Mucosa of descending colon (tissue), 3 donors: ENCODE data around the gene RFNG. TPM values are rescaled to one million over a fixed set of nuclear protein-coding genes. Genes with fewer than 3 reads are reported as not detected.

Experiments used
- ATAC-seq: fragments of 200-7000 bp; cut with Tn5 transposase; one replicate; pipeline ENCODE4 v1.9.1; 2020; ENCODE audit warnings: mild to moderate bottlenecking, moderate library complexity
- DNase-seq, 3 donors: peaks; one replicate each; pipeline ENCODE4 v3.0.0-alpha.2; 2020
- H3K36me3 ChIP-seq: fragments of 200-600 bp; one replicate; pipeline ENCODE4 v1.8.0; 2021; ENCODE audit warnings: low read depth, mild to moderate bottlenecking
- H3K4me1 ChIP-seq: fragments of 200-600 bp; one replicate; pipeline ENCODE4 v1.8.0; 2021; ENCODE audit warnings: low read depth, mild to moderate bottlenecking
- H3K4me3 ChIP-seq: fragments of 200-600 bp; one replicate; pipeline ENCODE4 v1.8.0; 2021; ENCODE audit warnings: mild to moderate bottlenecking
- H3K9me3 ChIP-seq: fragments of 200-600 bp; one replicate; pipeline ENCODE4 v1.8.0; 2021; ENCODE audit warnings: mild to moderate bottlenecking
- intact Hi-C, 2 donors: fragments of 100-400 bp; cut with DNase I in 1 of 2; cut with micrococcal nuclease in 1 of 2; formaldehyde crosslinking; loops; one replicate each; pipeline versions ENCODE4 v1.11.0 to v1.11.1; 2022; cut with DNase I, micrococcal nuclease
- total RNA-seq, 3 donors: library from RNA; stranded (reverse); fragmentation: NEBNext Ultra II Directional in 2 of 3; extraction: Animal tissue kit (Norgen Biotek cat#: 25700) in 2 of 3; gene quantifications; one replicate each; pipeline versions ENCODE4 v1.2.1 to v1.2.4, GENCODE V29; 2021 to 2023
- TF ChIP-seq, protein P1 (sequence below): fragments of 200-600 bp; IDR thresholded peaks from one replicate; pipeline ENCODE4 v1.8.0; 2022; ENCODE audit warnings: antibody characterized with exemption, mild to moderate bottlenecking
- donor health status: DM: no; HTN: no; CAD: no; lungs with moderate emphysema.
- donor health status: DM: no; HTN: no; CAD: no.
- donor health status: DM: no; HTN: yes; CAD: no.

Gene RFNG
- total RNA-seq, 3 donors from 2014 or later, result 30.7 to 37.9 (median 30.9) TPM

DNA sequence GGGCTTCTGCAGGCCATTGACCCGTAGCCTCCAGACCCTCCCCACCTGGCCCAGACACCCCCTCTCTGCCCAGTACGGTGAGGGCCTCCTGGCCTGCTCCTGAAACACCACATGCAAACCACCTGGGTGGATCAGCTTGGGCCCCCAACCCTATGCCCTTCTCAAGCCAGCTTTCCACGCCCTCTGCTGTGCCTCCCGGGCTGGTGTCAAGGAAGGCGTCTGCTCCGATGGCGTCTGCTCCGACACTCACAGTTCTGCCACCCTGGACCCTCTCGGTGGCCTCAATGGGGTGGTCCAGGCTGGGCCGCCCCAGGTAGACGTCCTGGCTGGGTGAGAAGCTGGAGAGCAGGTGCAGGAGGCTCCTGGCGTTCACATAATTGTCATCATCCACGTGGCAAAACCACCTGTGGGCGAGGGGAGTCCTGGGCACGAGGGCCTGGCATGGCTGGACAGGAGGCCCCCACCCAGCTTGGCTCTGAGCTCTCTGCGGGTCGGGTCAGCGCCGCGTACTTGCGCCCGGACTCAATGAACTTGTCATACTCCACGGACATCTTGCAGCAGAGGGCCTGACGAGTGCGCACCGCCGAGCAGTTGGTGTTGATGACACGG, 1.4 kb downstream of the RFNG start:
- TF ChIP-seq, protein P1, sequence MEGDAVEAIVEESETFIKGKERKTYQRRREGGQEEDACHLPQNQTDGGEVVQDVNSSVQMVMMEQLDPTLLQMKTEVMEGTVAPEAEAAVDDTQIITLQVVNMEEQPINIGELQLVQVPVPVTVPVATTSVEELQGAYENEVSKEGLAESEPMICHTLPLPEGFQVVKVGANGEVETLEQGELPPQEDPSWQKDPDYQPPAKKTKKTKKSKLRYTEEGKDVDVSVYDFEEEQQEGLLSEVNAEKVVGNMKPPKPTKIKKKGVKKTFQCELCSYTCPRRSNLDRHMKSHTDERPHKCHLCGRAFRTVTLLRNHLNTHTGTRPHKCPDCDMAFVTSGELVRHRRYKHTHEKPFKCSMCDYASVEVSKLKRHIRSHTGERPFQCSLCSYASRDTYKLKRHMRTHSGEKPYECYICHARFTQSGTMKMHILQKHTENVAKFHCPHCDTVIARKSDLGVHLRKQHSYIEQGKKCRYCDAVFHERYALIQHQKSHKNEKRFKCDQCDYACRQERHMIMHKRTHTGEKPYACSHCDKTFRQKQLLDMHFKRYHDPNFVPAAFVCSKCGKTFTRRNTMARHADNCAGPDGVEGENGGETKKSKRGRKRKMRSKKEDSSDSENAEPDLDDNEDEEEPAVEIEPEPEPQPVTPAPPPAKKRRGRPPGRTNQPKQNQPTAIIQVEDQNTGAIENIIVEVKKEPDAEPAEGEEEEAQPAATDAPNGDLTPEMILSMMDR, result no peak
- Histone ChIP-seq H3K9me3 (no peaks in the 10 kb centered on the region), H3K36me3 (no peaks in the 10 kb centered on the region), H3K4me3 (no peak overlapping the region), H3K4me1 (peaks cover 21% of the 10 kb centered on the region)
- ATAC-seq (no peak), DNase-seq (peak in 2 of 3 donors; percentile 31 to 46)
- intact Hi-C loops, result no loop called here

DNA sequence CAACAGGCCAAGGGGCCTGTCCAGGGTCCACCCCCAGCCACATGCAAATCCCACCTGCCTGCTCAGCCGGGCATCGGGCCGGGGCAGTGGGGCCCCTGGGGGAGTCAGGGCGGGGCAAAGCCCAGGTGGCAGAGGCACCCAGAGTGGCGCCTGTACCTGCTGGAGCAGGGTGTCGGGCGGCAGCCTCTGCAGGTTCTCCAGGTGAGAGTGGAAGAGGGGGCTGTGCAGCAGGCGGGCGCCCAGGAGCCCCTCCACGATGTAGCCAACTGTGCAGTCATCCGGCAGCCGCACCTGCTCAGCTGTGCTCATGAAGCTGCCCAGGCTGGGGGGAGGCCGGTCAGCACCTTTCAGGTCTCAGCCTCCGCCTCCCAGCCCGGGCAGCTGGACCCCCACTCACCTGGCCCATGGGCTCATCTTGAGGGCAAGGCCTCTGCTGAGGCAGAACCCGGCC, 2.1 kb downstream of the RFNG start:
- peak in 1 of 3 donors; percentile 42 for DNase-seq
- TF ChIP-seq, protein P1, result no peak
- Histone ChIP-seq H3K36me3 (no peaks in the 10 kb centered on the region), H3K9me3 (no peaks in the 10 kb centered on the region), H3K4me1 (peaks cover 21% of the 10 kb centered on the region), H3K4me3 (no peak overlapping the region)
- ATAC-seq, result no peak
- intact Hi-C loops, result no loop called here

DNA sequence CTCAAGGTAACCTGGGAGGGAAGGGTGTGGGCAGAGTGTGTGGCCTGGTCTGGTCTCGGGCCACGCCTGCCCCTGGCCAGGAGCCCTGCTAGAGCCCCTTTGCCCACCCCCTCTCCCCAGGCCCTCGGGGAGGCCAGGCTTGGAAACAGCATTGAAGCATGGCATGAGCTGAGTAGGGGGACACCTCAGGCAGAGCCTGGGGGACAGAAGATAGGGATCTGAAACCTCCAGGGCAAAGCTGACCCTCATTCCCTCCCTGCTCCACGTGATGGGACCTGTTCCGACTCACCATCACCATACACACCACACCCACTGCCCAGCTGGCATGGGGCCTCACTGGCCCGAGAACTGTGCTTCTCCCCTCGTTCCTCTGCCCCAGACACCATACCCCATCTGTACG, 2.5 kb downstream of the RFNG start:
- TF ChIP-seq, protein P1, result no peak
- intact Hi-C loops, result no loop called here
- ATAC-seq (no peak), DNase-seq (no peak)
- H3K4me3 ChIP-seq, result no peak overlapping the region
- peaks cover 21% of the 10 kb centered on the region for H3K4me1 ChIP-seq
- H3K36me3 ChIP-seq, result no peaks in the 10 kb centered on the region
- H3K9me3 ChIP-seq, result no peaks in the 10 kb centered on the region

DNA sequence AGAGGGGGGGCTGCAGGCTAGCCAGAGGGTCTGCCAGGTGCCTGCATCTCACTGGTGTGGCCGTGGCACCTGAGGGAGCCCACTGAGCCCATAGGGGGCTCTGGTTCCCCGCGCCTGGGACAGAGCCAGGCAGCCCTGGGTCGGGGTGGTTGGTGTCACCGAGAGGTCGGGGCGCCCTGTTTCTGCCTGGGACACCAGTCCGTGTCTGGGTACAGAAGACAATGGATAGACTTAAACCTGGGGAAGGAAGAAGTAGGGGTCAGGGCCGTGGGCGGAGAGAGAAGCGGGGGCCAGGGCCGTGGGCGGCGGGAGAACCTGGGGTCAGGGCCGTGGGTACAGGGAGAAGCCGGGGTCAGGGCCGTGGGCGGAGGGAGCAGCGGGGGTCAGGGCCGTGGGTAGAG, 3.0 kb downstream of the RFNG start:
- no peaks in the 10 kb centered on the region for H3K36me3 ChIP-seq
- TF ChIP-seq, protein P1, result no peak
- DNase-seq, result no peak
- no peaks in the 10 kb centered on the region for H3K9me3 ChIP-seq
- ATAC-seq, result no peak
- H3K4me1 ChIP-seq, result peaks cover 21% of the 10 kb centered on the region
- no peak overlapping the region for H3K4me3 ChIP-seq
- intact Hi-C loops, result no loop called here

DNA sequence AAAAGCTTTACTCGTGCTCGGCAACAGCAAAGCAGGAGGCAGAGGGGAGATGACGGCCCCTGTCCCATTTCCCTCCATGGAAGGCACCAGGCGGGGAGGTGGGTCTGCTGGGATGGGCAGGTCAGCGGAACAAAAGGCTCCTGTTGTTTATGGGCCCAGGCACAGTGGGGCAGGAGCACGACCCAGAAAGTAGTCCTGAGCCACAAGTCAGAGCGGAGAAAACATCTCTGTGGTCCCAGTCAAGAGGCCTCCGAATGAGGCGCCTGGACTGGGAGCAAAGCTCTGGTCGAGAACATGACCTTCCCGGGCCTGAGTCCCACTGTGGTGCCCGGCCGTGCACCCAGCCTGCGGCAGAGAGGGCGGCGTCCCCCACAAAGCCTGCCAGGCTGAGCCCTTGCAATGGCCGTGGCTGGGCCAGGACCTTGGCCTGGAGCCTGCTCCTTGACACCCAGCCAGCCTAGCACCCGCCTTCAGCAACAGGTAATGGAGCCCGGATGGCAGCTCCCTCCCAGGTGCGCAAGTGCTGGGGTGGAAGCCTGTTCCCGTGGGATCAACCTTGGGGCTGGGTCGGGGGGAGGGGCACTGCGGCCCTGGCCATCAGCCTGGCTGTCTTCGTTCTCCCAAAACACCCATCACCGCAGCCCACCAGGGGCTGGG, 3.6 kb downstream of the RFNG start:
- no peak for DNase-seq
- H3K9me3 ChIP-seq, result no peaks in the 10 kb centered on the region
- H3K4me1 ChIP-seq, result peaks cover 18% of the 10 kb centered on the region
- no peak overlapping the region for H3K4me3 ChIP-seq
- no peak for ATAC-seq
- intact Hi-C loops, result no loop called here
- no peaks in the 10 kb centered on the region for H3K36me3 ChIP-seq
- TF ChIP-seq, protein P1, result no peak
